Activated CD4-positive, alpha-beta T cell treated with anti-CD3 and anti-CD28 coated beads, Interleukin-2, amount 10 ng/mL, durations not matched to agents 7 days and 5 days (primary cell): ENCODE results near the gene CDH4. TPM values are rescaled to one million over a fixed set of nuclear protein-coding genes. Genes with fewer than 3 reads are reported as not detected.

Source experiments
- CTCF ChIA-PET: fragments of 350-600 bp; sonication (Branson Sonifier 250); formaldehyde crosslinking; loops from one replicate; lab custom pipeline; 2021; ENCODE audit warnings: antibody characterized with exemption; lab: Charles Lee
- POLR2A ChIA-PET: fragments of 350-600 bp; sonication (Branson Sonifier 250); formaldehyde crosslinking; loops from one replicate; lab custom pipeline; 2021; ENCODE audit warnings: antibody characterized with exemption; lab: Charles Lee
- DNase-seq: peaks from one replicate; pipeline ENCODE4 v3.0.0-alpha.2; 2020
- H3K27ac Mint-ChIP-seq: one replicate; pipeline ENCODE4 v1.8.0; 2021; ENCODE audit warnings: mild to moderate bottlenecking, moderate library complexity, mixed read lengths
- H3K27me3 Mint-ChIP-seq: one replicate; pipeline ENCODE4 v1.8.0; 2021; ENCODE audit warnings: mixed read lengths
- H3K36me3 Mint-ChIP-seq: one replicate; pipeline ENCODE4 v1.8.0; 2021; ENCODE audit warnings: low read depth, mixed read lengths
- H3K4me1 Mint-ChIP-seq: one replicate; pipeline ENCODE4 v1.8.0; 2021; ENCODE audit warnings: mixed read lengths
- H3K4me3 Mint-ChIP-seq: one replicate; pipeline ENCODE4 v1.8.0; 2021; ENCODE audit warnings: mild to moderate bottlenecking, moderate library complexity, mixed read lengths
- H3K9me3 Mint-ChIP-seq: one replicate; pipeline ENCODE4 v1.8.0; 2021; ENCODE audit warnings: mixed read lengths
- total RNA-seq, 2 experiments: library from RNA; stranded (reverse); gene quantifications; one replicate each; pipeline ENCODE4 v1.2.3, GENCODE V29; 2021

Gene CDH4
- total RNA-seq, 2 experiments from 2014 or later, result not detected

DNA sequence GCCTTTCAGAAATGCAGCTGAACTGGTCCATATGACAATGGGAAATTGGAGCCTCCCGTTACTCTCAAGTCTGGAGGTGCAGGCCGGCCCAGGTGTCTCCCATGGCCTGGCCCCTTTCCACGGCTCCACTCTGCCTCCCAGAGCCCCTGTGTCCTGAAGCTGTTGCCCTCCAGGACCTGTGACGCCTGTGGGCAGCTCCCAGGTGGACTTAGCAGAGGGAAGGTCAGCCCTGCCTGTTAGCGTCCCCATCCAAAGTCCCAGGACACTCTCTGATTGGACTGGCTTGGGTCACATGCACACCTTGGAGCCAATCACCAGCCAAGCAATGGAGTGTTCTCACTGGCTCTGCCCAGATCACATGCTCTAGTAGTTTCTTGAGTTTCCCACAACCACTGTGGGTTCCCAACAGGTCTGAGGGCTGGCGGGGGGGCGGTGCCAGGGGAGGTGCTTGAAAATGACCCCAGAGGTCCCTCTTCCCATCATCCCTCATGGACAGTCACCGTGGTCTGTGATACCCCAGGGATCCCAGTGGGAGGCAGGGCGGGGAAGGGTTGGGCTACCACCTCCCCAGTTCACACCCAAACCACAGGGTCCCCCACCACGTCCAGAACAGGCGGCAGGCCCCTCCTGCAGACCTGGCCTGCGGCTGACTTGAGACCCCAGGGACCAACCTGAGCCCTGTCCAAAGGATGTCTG, 678.1 kb downstream of the CDH4 start:
- CTCF ChIA-PET, result no interaction called here
- H3K9me3 Mint-ChIP-seq, result no peaks in the 10 kb centered on the region
- no peaks in the 10 kb centered on the region for H3K36me3 Mint-ChIP-seq
- DNase-seq, result no peak
- no peaks in the 10 kb centered on the region for H3K4me1 Mint-ChIP-seq
- no peak overlapping the region for H3K27ac Mint-ChIP-seq
- no peak overlapping the region for H3K4me3 Mint-ChIP-seq
- POLR2A ChIA-PET, result no interaction called here
- no peaks in the 10 kb centered on the region for H3K27me3 Mint-ChIP-seq

DNA sequence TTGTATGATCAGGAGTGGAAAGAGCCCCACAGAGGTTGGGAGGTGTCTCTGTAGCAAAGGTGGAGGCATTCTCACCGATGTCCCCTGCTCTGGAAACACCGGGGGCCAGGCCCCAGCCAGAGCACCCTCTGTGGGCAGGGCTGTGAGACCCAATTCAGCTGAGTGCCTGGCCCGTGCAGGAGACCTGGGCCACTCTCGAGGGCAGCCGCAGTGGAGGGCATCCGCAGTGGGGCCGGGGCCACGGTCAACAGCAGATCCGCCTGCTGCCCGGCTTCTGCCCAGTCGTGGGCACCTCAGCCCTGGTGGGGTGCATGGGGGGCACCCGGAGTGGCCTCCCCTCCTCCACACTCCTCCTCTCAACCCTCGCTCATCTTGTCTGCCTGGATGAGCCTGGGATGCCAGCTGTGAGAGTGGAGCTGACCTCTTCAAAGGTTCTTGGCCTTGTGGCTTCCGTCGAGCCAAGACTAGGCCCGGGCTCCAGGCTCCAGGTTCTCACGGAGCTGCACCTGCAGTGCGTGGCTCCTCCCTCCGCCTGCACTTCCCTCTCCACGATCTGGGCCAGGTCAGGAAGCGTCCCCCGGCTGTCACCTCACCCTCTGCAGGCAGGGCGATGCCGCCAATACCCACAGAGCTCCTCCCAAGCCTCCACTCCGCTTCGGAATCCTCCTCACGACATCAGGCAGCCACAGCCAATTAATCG, 678.9 kb downstream of the CDH4 start:
- CTCF ChIA-PET, result no interaction called here
- Mint-ChIP-seq H3K4me1 (no peaks in the 10 kb centered on the region), H3K4me3 (no peak overlapping the region), H3K27me3 (no peaks in the 10 kb centered on the region), H3K9me3 (no peaks in the 10 kb centered on the region), H3K27ac (no peak overlapping the region), H3K36me3 (no peaks in the 10 kb centered on the region)
- POLR2A ChIA-PET, result no interaction called here
- no peak for DNase-seq

DNA sequence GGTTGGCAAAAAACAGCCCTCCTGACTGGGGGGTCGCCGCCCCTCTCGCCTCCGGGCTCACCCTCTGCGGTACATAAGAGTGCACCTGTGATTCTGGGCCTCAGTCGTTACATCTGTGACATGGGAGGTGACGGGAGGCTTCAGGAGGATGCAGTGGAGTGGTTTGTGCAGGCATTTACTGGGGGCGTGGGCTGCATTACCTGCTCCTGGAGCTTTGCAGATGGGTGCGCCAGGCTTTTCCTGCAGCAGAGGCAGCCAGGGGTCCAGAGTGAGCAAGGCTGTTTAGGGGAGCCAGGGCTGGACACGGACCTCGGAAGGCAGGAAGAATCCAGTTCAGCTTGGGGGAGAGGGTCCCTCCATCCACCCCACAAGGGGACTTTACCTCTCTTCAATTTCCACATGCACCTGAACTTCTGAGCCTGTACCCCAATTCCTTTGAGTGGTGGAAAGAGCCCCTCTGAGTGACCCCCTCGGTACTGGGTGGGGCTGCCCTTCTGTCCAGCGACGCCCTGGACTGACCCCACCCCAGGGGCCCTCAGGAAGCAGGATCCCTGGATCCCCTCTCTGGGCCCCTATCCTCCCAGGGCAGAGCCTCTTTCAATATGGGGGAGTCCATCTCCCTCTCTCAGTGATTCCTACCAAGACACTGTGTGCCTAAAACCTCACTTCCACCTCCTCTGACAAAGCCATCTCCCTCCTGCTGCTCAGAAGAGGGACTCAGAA, 679.6 kb downstream of the CDH4 start:
- ChIA-PET CTCF (no interaction called here), POLR2A (no interaction called here)
- no peaks in the 10 kb centered on the region for H3K4me1 Mint-ChIP-seq
- H3K27me3 Mint-ChIP-seq, result no peaks in the 10 kb centered on the region
- no peaks in the 10 kb centered on the region for H3K9me3 Mint-ChIP-seq
- H3K4me3 Mint-ChIP-seq, result no peak overlapping the region
- H3K36me3 Mint-ChIP-seq, result no peaks in the 10 kb centered on the region
- no peak overlapping the region for H3K27ac Mint-ChIP-seq
- DNase-seq, result no peak

DNA sequence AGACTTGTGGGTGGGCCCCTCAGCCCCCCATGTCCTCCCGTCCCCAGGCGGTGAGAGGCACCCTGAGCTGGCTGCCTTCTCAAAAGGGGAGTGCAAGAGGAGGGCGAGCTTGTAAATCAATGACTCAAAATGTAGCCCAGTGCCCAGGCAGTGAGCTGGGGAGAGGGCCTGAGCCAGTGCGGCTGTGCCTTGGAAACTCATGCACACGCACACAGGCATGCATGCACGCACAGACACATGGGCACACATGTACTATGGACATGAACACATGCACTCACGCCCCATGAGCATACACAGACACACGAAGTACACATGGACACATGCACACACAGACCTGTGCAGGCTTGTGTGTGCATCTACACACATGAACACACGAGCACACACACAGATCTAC, 680.1 kb downstream of the CDH4 start:
- no peak overlapping the region for H3K27ac Mint-ChIP-seq
- no peak for DNase-seq
- ChIA-PET CTCF (no interaction called here), POLR2A (no interaction called here)
- no peak overlapping the region for H3K4me3 Mint-ChIP-seq
- H3K9me3 Mint-ChIP-seq, result no peaks in the 10 kb centered on the region
- no peaks in the 10 kb centered on the region for H3K36me3 Mint-ChIP-seq
- H3K4me1 Mint-ChIP-seq, result no peaks in the 10 kb centered on the region
- no peaks in the 10 kb centered on the region for H3K27me3 Mint-ChIP-seq

DNA sequence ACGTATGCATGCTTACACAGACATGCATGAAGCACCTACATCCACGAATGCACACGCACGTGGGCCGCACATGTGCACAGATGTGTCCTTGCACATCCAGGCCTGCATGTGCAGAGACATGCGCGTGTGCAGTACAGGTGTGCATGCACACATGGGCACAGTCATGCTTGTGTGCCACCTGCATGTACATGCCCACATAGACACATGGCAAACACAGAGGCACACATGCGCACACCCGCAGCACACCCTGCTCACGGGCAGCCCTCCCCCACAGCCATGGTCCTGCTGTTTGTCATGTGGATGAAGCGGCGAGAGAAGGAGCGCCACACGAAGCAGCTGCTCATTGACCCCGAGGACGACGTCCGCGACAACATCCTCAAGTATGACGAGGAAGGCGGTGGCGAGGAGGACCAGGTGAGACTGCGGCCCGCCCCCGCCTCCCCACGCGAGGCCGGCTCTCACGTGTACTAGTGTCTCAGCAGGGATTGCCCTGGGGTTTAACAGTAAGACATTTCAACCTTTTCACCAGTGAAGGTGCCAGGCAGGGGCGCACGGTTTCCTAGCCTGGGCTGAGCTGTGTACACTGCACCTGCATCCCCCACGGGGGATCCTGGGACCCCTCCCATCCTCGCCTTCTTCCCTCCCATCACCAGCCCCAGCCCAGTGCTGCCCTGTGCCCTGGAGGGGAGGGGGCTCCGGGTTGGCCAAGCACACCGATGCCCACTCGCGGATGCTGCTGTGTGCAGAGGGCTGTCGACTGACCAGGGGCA, 680.8 kb downstream of the CDH4 start:
- Mint-ChIP-seq H3K27me3 (no peaks in the 10 kb centered on the region), H3K27ac (no peak overlapping the region), H3K4me1 (no peaks in the 10 kb centered on the region), H3K4me3 (no peak overlapping the region), H3K36me3 (no peaks in the 10 kb centered on the region), H3K9me3 (no peaks in the 10 kb centered on the region)
- ChIA-PET POLR2A (no interaction called here), CTCF (no interaction called here)
- no peak for DNase-seq

DNA sequence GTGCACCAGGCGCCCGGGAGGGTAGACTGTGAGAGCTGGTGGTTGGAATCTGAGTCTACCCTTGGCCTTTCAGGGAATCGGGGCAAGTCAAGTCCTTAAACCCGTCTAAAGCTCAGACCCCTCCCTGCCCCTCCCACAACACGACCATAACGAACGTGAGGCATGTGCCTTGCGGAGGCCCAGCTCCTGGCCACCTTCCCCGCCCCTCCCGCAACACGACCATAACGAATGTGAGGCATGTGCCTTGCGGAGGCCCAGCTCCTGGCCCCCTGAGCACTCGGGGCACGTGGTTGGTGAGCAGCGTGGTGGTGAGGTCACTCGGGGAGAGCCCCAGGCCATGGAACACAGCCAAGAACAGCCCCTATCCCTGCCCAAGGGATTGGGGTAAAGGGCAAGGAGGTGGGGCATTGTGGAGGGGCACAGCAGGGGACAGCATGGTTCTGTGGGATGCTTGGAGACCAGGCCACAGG, 681.5 kb downstream of the CDH4 start:
- POLR2A ChIA-PET, result no interaction called here
- no peaks in the 10 kb centered on the region for H3K4me1 Mint-ChIP-seq
- no peak overlapping the region for H3K27ac Mint-ChIP-seq
- H3K27me3 Mint-ChIP-seq, result no peaks in the 10 kb centered on the region
- no peaks in the 10 kb centered on the region for H3K9me3 Mint-ChIP-seq
- no peak for DNase-seq
- H3K4me3 Mint-ChIP-seq, result no peak overlapping the region
- CTCF ChIA-PET, result no interaction called here
- no peaks in the 10 kb centered on the region for H3K36me3 Mint-ChIP-seq

DNA sequence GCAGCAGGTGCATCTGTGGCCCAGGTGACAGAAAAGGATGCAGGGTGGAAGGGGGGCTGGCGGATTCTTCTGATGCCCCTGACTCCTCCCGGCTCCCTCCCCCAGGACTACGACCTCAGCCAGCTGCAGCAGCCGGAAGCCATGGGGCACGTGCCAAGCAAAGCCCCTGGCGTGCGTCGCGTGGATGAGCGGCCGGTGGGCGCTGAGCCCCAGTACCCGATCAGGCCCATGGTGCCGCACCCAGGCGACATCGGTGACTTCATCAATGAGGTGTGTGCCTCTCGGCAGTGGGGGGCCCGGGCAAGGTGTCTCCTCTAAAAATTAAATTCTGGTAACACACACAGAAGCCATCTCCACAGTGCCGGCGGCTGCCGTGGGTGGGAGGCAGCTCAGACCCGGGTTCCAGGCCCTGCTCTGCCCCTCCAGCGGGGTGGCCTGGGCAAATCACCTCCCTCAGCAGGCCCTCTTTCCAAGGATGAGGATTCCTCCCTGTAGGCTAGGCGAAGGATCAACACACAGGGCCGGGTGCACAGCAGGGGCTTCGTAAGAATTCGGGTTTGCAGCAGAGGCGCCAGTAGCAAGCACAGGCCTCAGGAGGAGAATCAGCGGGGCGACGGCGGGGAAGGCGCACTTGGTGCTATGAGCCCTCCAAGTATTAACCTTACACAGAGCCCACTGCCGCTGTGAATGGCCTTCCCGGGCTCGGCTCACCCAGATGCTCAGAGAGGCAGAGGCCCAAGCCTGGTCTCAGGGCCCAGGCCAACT, 682.1 kb downstream of the CDH4 start:
- H3K27ac Mint-ChIP-seq, result no peak overlapping the region
- no peaks in the 10 kb centered on the region for H3K27me3 Mint-ChIP-seq
- ChIA-PET CTCF (no interaction called here), POLR2A (no interaction called here)
- H3K36me3 Mint-ChIP-seq, result no peaks in the 10 kb centered on the region
- H3K9me3 Mint-ChIP-seq, result no peaks in the 10 kb centered on the region
- H3K4me3 Mint-ChIP-seq, result no peak overlapping the region
- no peak for DNase-seq
- H3K4me1 Mint-ChIP-seq, result no peaks in the 10 kb centered on the region

DNA sequence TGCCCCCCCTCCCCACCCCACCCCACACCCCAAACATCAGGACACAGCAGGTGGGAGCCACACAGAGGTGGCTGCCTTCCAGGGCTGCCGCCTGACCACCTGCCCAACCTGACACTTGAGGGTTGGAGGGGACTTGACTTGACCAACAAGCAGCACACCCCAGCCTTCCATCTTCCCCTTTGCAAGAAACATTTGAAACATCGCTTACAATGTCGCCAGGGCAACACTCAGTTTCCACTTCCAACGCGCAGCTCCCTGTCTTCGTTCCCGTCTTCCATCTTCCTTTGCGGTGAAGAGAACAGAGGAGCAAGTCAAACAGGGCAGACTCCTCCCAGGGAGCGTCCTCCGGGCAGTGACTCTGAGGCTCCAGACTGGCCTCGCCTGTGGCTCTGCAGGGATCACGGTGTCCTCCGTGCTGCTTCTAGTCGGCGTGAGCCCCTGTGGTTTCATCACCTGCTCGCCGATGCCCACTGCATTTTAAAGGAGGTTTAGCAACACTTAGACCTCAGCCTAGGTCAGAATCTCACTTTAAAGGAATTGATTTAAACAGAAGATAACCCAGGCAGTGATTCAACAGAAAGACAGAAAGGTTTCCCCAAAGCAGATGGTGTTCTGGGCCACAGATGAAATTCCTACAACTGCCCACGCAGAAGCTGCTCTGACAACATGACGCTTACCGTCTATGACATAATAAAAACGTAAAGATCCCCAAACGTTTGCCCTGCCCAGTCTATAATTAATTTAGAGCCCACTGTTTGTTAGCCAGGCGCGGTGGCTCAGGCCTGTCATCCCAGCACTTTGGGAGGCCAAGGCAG, 682.9 kb downstream of the CDH4 start:
- CTCF ChIA-PET, result no interaction called here

DNA sequence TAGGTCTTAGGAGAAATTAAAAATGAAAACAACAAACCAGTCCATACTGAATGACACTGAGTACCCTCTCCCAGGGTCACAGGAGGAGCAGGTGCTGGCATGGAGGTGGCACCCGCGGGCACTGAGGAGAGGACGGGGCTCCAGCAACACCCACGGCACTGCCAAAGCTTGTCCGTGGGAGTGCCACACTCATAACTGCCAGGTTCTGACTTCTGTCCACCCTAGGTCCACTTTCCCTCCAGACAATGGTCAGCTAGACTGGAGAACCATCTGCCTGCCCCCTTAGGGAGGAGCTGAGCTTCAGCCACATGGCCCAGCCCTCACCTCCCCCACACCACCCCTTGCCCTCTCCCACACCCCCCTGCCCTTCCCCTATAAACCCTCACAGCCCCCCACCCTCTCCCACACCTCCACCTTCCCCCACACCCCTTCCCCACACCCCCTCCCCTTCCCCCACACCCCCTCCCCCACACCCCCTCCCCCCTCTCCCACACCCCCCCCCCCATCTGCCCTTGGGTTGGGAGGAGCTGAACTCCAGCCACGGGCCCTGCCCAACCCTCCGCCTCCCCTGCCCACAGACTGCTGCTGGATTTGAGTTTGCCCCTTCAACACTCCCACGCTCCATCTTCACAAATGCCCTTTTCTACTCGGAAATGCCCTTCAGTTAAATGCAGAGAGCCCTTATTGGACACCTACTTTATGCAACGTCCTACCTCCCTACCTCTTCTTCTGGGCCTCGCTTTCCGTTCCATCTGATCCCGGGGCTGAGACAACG, 684.1 kb downstream of the CDH4 start:
- CTCF ChIA-PET, result no interaction called here
- no peaks in the 10 kb centered on the region for H3K27me3 Mint-ChIP-seq
- no peaks in the 10 kb centered on the region for H3K9me3 Mint-ChIP-seq
- POLR2A ChIA-PET, result no interaction called here
- peak overlapping the region; percentile 36 for H3K27ac Mint-ChIP-seq
- H3K4me3 Mint-ChIP-seq, result no peak overlapping the region
- H3K36me3 Mint-ChIP-seq, result no peaks in the 10 kb centered on the region
- no peak for DNase-seq
- H3K4me1 Mint-ChIP-seq, result no peaks in the 10 kb centered on the region

More for the DNA sequence above, 682.9 kb downstream of the CDH4 start:
- Mint-ChIP-seq H3K36me3 (no peaks in the 10 kb centered on the region), H3K4me3 (no peak overlapping the region), H3K4me1 (no peaks in the 10 kb centered on the region), H3K27ac (no peak overlapping the region), H3K27me3 (no peaks in the 10 kb centered on the region), H3K9me3 (no peaks in the 10 kb centered on the region)
- no peak for DNase-seq
- POLR2A ChIA-PET, result no interaction called here

DNA sequence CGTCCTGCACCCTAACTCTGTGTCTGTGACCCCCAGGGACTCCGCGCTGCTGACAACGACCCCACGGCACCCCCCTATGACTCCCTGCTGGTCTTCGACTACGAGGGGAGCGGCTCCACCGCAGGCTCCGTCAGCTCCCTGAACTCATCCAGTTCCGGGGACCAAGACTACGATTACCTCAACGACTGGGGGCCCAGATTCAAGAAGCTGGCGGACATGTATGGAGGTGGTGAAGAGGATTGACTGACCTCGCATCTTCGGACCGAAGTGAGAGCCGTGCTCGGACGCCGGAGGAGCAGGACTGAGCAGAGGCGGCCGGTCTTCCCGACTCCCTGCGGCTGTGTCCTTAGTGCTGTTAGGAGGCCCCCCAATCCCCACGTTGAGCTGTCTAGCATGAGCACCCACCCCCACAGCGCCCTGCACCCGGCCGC, 684.7 kb downstream of the CDH4 start:
- no peak overlapping the region for H3K4me3 Mint-ChIP-seq
- ChIA-PET POLR2A (no interaction called here), CTCF (no interaction called here)
- DNase-seq, result no peak
- no peaks in the 10 kb centered on the region for H3K4me1 Mint-ChIP-seq
- no peaks in the 10 kb centered on the region for H3K9me3 Mint-ChIP-seq
- peak overlapping the region; percentile 36 for H3K27ac Mint-ChIP-seq
- H3K27me3 Mint-ChIP-seq, result no peaks in the 10 kb centered on the region
- H3K36me3 Mint-ChIP-seq, result no peaks in the 10 kb centered on the region
